Inferior parietal cortex (tissue), 1 donor: Measurements from ENCODE around the gene RENBP.
A peak's percentile ranks its signal among the peaks of the same experiment; 100 is the strongest.

Experiments used
- DNase-seq: peaks from one replicate; pipeline ENCODE4 v3.0.0-alpha.2; 2016; ENCODE audit errors: extremely low spot score

Gene RENBP

GRCh38 chrX:153934148-153934761 is 10.2 kb downstream of the RENBP start:
- no peak for DNase-seq

GRCh38 chrX:153933748-153934147 is 10.7 kb downstream of the RENBP start:
- DNase-seq: no peak

DNA sequence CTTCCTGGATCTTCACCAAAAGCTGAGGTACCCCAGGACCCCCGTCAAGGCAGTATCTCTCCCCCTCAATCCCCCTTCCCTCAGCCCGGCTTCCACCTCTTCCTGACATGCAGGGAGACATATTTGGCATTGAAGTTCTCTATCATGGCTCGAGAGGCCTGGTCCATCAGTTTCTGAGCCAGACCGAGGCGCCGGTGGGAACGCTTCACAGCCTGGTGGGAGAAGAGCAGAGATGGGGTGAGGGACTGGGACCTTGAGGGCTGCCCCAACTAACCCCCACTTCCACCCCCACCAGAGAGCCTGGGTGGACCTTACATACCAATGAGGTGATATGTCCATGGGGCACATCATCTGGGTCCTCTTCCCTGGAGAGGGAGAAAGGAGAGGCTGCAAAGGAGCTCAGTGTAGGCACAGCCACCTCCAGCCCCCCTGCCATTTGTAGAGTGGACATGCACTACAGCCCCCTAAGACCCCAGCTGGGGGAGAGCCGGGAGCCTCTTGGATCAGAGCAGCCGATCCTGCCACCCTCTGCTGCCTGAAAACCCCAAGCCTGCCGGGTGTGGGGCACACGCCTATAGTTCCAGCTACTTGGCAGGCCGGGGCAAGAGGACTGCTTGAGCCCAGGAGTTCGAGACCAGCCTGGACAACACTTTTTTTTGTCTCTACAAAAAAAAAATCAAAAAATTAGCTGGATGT is 12.1 kb downstream of the RENBP start:
- DNase-seq: no peak

GRCh38 chrX:153931748-153932147 is 12.7 kb downstream of the RENBP start:
- no peak for DNase-seq

GRCh38 chrX:153931151-153931550 is 13.3 kb downstream of the RENBP start:
- DNase-seq: no peak

GRCh38 chrX:153930011-153930910 is 14.2 kb downstream of the RENBP start:
- DNase-seq: no peak

GRCh38 chrX:153929576-153929975 is 14.9 kb downstream of the RENBP start:
- no peak for DNase-seq

DNA sequence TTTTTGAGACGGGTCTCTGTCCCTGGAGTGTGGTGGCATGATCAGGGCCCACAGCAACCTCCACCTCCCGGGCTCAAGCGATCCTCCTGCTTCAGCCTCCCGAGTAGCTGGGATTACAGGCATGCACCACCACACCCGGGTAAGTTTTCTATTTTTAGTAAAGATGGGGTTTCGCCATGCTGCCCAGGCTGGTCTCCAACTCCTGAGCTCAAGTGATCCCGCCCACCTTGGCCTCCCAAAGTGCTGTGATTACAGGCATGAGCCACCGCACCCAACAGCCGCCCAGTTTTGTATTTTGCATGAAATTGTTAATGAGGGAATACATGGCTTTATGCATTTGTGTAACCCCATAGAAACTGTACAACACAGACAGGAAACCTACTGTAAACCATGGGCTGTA is 15.6 kb downstream of the RENBP start:
- DNase-seq: no peak

- peak; percentile 89 for DNase-seq
Measured at GRCh38 chrX:153927922-153928760, 16.3 kb downstream of the RENBP start.

DNA sequence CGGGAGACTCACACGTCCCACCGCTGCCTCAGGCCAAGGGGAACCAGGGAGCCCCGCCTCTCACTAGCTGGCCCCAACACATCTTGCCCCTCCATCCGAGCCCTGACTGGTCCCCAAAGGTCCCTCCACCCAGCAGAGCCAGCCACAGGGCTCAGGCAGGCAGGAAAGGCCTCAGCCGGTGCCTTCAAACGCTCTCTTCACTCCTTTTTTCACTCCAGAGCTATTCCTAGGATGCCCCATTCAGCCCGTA is 16.8 kb downstream of the RENBP start:
- no peak for DNase-seq

DNA sequence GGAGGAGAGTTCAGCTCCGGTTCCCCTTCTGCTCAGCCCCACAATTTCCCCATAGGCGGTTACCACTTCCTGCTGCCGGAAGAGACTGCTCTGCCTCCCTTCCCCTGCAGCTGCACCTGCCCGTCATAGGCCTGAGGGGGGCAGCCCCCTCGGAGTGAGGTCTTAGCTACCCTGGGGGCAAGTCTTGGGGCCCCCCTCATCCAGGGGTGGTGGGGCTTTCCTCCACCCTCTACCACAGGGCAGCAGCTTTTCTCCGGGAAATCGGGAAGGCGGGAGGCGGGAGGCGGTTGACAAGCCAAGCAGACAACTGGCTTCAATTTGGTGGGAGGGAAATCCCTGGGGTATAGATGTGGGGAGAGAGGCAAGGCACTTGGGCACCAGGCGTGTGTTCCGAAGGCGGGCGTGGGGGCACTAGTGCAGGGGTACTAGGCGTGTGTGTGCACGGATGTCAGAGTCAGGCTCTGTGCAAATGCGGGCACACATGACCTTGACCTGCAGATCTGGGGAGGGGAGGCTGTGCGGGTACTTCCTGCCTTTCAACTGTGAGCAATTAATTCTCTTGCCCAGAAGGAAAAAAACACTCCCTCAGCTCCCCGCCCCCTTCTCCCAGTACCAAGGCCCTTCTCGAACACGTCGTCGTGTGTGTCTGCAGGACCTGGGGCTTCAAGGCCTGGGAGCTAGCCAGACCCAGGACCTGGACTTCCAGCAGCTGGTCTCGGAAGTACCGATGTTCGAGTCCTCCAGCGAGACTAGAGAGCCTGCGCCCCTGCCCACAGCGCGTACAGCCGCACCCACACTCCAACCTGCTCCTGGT is 17.4 kb downstream of the RENBP start:
- DNase-seq: no peak

DNA sequence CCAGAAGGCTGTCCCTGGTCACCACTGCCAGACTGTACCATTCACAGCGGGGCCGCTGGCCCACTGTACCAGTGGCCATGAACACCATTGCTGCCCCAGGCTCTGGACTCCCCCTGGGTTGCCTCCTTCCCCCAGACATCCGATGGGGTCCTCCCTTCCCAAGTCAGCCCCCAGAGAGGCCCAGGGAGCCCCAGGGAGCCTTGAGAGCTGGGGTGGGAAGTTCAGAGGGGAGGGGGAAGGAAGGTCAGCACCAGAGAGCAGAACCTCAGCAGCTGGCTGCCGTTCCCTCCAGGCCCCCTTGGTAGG is 17.9 kb downstream of the RENBP start:
- no peak for DNase-seq

DNA sequence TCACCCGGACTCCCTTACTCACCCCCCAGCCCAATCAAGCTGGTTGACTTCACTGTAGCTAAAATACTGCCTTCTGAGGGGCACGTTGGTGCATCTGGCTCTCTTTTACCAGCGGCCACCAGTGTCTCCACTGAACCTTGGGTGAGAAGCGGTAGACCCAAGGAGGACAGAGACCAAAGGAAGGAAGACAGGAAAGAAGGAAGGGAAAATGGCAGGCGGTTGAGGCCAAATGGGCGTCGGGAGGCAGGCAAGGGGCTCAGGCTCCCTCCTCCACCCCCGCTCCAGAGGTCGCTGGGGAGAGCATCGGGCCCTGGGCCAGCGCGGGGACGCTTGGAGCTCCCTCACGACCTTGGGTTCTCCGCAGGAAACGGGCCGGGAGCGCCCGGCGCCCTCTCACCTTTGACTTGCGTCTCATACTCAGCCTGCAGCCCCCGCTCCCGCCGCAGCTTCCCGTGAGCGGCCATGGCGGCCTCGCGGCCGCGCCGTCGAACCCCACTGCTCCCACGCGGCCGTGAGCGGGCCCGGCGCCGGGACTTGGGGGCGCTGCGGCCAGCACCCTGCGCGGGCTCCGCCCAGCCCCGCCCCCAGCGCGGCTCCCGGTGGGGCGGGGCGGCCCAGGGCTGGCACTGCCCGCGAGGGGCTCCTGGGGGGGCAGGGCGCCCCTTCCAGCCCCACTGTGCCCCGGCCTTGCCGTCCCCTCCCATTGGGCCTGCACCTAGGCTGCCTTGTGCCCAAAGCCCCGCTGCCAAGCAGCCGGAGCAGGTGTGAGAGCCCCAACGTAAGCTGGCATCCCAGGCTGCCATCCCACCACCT is 18.5 kb downstream of the RENBP start, which contains the start of gene ARHGAP4:
Gene ARHGAP4, minus strand, starts transcription at position 526 of the 813 bp plus-strand sequence. Its CDS starts 62 bp downstream, at position 464.
- no peak for DNase-seq

DNA sequence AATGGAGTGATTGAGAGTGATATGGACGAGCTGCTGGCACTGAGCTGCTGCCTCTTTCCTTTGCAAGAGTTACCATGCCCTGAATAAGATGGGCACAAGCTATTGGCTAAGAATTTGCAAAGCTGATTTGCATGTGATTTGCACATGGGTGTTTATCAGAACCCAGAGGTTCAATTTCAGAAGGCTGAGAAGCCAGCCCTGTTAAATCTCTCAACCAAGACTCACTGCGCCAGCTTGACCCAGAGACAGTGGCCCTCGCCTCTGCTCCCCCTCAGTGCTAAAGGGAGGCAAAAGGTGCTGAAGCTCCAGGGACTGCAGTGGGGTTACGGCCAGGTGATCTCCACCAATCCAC is 19.1 kb downstream of the RENBP start:
- DNase-seq: no peak

DNA sequence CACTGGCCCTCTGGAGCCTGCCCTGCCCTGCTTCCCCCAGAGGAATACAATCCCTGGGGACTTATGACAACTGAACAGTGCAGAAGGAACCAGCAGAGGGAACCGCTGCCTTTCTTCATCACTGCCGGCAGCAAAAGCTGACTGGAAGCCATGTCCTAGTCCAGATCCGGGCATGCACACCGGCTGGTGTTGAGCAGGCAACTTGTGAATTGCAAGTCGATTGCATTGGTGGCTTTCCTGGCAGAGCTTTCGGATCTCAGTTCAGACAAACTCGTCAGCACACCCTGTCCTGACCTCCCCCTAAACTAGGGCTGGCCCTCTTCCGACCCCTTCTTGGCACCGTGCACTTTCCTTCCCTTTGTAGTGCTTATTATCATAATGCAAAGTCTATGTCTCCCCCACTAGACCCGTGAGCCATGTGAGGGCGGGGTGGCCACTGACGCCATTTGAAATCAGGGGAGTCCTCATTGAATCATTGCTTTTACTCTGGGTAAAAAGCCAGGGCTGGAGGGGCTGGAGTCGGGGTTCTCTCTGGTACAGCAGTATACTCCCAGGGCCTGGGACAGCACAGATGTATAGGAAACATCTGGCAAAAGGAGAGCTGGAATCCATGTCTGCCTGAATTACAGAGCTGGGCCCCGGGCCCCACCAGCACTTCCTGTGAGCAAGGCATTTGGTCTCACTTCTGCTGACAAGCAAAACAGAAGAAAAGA is 20.1 kb downstream of the RENBP start:
- DNase-seq: no peak

GRCh38 chrX:153922932-153923857 is 21.2 kb downstream of the RENBP start:
- DNase-seq: no peak

DNA sequence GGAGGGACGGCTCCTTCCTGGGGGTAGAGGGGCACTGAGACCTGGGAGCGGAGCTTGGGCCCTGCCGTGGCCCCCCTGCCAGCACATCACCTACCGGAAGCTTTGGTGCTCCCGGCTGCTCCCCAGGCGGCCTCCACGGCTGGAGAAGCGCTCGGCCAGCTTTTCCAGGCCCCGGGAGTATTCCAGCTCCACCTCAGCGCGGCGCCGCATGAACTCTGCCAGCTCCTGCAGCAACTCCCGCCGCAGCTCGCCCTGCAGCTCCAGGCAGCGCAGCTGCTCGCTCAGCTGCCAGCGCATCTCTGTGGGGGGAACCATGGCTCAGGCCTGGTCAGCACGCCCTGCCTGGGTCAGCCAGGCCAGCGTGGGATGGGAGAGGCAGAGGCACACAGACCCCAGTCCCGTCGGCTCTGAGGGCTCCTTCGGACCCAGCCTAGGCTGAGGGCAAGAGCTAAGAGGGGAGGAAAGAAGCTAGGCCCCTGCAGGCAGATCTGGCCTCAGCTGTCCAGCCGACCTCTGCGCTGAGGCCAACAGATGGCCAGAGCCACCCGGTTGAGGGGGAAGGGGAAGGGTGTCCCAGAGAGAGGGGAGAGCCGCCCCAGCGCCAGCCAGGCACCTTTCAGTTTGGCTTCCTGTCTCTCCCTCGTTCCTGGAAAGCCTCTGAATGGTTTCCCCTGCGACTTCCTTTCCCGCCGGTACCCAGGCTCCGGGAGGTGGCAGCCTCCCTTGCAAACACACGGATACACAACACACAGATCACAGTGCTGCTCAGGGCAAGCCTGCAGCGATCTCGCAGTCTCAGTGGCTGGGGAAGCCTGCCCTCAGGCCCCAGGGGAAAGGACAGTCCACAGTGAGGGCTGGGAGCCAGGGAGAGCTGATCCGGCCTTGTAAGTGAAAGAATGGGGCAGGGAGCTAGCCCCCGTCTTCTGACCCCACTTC is 22.7 kb downstream of the RENBP start:
- no peak for DNase-seq

DNA sequence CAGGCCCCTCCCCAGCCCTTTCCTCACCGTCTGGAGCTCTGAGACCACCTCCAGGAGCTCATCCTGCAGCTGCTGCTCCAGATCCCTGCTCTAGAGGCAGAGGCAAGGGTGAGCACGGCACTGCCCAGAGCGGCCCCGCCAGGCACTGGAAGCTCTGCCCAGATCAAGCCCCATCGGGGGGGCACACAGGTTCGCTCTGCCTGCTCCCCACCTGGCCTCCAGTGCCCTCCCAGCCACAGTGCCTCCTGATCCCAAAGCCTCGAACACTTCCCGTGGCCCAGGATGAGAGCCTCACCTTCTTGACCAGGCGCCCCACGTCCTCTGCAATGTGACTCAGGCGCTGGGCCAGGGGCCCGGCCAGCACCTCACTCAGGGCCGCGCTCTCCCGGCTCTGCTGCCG is 23.4 kb downstream of the RENBP start:
- DNase-seq: no peak
